Measurements from ENCODE around the gene SLC16A3. TPM values are rescaled to one million over a fixed set of nuclear protein-coding genes. Genes with fewer than 3 reads are reported as not detected.

The SLC16A3 gene
- total RNA-seq, 1 experiment from 2014 or later, result 198 TPM

GRCh38 chr17:82237083-82237745, 8.4 kb downstream of the SLC16A3 start:
- no peak for DNase-seq
- no peak overlapping the region for H3K4me2 ChIP-seq
- H3K4me1 ChIP-seq (replicated peaks; ENCODE audit: insufficient read depth), result peaks cover 39% of the 10 kb centered on the region
- POLR2A ChIA-PET (ENCODE audit: unreplicated experiment), result interaction anchor here (0.5 kb wide), 1 partner anchor 134 kb away, joined by 3 read pairs; no protein-coding TSS in a partner anchor
- H3K79me2 ChIP-seq (ENCODE audit: low read depth), result peaks cover 34% of the 10 kb centered on the region
- H3K27me3 ChIP-seq (ENCODE audit: insufficient read depth, low read depth), result no peaks in the 10 kb centered on the region
- CTCF ChIA-PET, result interaction anchor here (0.7 to 0.8 kb wide), 2 partner anchors 30 to 31 kb away, joined by 3 to 9 read pairs; no protein-coding TSS in a partner anchor
- H3K36me3 ChIP-seq (ENCODE audit: low read depth), result no peaks in the 10 kb centered on the region
- H2AFZ ChIP-seq, result no peak overlapping the region
- H3F3A ChIP-seq (ENCODE audit: insufficient read depth, low read depth), result peaks cover 73% of the 10 kb centered on the region; the same call in 1 of the 2 replicates
- no peaks in the 10 kb centered on the region for H3K9me3 ChIP-seq (ENCODE audit: insufficient read depth, low read depth)
- BruUV-seq (replicated peaks), result no TSS peak
- H3K4me3 ChIP-seq, result no peak overlapping the region
- no peak for TF ChIP-seq EZH2 (IDR thresholded peaks at IDR 0.05; ENCODE audit: low read depth)
- no peak for TF ChIP-seq CTCF (conservative IDR thresholded peaks at IDR 0.05)
- H4K20me1 ChIP-seq (ENCODE audit: insufficient read depth), result peaks cover 81% of the 10 kb centered on the region
- H3K27ac ChIP-seq, result no peak overlapping the region
- no peaks in the 10 kb centered on the region for H3K9me2 ChIP-seq (ENCODE audit: insufficient read depth)
- intact Hi-C loops (cut with micrococcal nuclease; ENCODE audit: unreplicated experiment), result loop anchor here (10.0 kb wide), 1 partner anchor 258 kb away; no protein-coding TSS in a partner anchor

DNA sequence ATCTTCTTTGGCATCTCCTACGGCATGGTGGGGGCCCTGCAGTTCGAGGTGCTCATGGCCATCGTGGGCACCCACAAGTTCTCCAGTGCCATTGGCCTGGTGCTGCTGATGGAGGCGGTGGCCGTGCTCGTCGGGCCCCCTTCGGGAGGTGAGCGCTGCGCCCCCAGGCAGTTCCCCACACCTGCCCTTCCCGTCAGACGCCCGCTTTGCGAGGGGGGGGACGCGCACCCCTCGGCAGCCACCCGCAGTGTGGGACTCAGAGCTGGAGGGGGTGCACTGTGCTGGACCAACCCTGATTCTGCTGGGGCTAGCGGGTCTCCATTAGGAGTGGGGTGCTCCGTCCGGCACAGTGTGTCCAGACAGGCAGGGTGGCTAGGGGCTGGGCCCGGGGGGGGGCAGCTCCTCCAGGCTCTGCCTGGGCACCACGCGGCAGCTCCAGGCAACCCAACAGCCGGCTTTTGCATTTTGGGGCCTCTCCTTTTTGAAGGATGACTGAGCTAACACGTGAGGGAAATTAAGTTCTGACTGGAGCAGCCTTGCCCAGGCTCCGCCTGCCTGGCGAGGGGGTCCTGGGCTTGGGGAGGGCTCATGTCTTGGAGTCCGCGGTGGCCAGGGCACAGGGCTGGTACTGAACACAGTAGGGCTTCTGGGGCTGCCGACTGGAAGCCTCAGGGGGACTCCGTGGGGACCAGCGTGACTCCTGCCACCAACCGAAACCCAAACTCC, 9.1 kb downstream of the SLC16A3 start:
- DNase-seq, result no peak
- Histone ChIP-seq H4K20me1 (ENCODE audit: insufficient read depth) (peaks cover 82% of the 10 kb centered on the region), H3K4me3 (no peak overlapping the region), H3K79me2 (ENCODE audit: low read depth) (peaks cover 28% of the 10 kb centered on the region), H3K9me3 (ENCODE audit: insufficient read depth, low read depth) (no peaks in the 10 kb centered on the region), H3F3A (ENCODE audit: insufficient read depth, low read depth) (peaks cover 80% of the 10 kb centered on the region; the same call in 1 of the 2 replicates), H3K36me3 (ENCODE audit: low read depth) (no peaks in the 10 kb centered on the region), H3K9me2 (ENCODE audit: insufficient read depth) (no peaks in the 10 kb centered on the region), H2AFZ (no peak overlapping the region), H3K4me1 (replicated peaks; ENCODE audit: insufficient read depth) (peaks cover 36% of the 10 kb centered on the region), H3K4me2 (no peak overlapping the region), H3K27ac (no peak overlapping the region), H3K27me3 (ENCODE audit: insufficient read depth, low read depth) (no peaks in the 10 kb centered on the region)
- no TSS peak for BruUV-seq (replicated peaks)
- ChIA-PET POLR2A (ENCODE audit: unreplicated experiment) (no interaction called here), CTCF (interaction anchor here (0.6 kb wide), 1 partner anchor 99 kb away, joined by 3 read pairs; no protein-coding TSS in a partner anchor)
- TF ChIP-seq EZH2 (IDR thresholded peaks at IDR 0.05; ENCODE audit: low read depth), result no peak
- no peak for TF ChIP-seq CTCF (conservative IDR thresholded peaks at IDR 0.05)
- intact Hi-C loops (cut with micrococcal nuclease; ENCODE audit: unreplicated experiment), result loop anchor here (10.0 kb wide), 1 partner anchor 257 kb away; no protein-coding TSS in a partner anchor

- TF ChIP-seq EZH2 (IDR thresholded peaks at IDR 0.05; ENCODE audit: low read depth), result no peak
- TF ChIP-seq CTCF (conservative IDR thresholded peaks at IDR 0.05), result no peak
- H4K20me1 ChIP-seq (ENCODE audit: insufficient read depth), result peaks cover 81% of the 10 kb centered on the region
- no peak overlapping the region for H2AFZ ChIP-seq
- POLR2A ChIA-PET (ENCODE audit: unreplicated experiment), result interaction anchor here (0.5 to 0.7 kb wide), 2 partner anchors 54 to 101 kb away, joined by 3 read pairs; no protein-coding TSS in a partner anchor
- peaks cover 80% of the 10 kb centered on the region; the same call in 1 of the 2 replicates for H3F3A ChIP-seq (ENCODE audit: insufficient read depth, low read depth)
- peaks cover 21% of the 10 kb centered on the region for H3K79me2 ChIP-seq (ENCODE audit: low read depth)
- CTCF ChIA-PET, result interaction anchor here (0.6 kb wide), 1 partner anchor 98 kb away, joined by 3 read pairs; no protein-coding TSS in a partner anchor
- H3K36me3 ChIP-seq (ENCODE audit: low read depth), result no peaks in the 10 kb centered on the region
- intact Hi-C loops (cut with micrococcal nuclease; ENCODE audit: unreplicated experiment), result loop anchor here (10.0 kb wide), 1 partner anchor 256 kb away; no protein-coding TSS in a partner anchor
- BruUV-seq (replicated peaks), result TSS peak; percentile 38
- no peak overlapping the region for H3K4me3 ChIP-seq
- no peak overlapping the region for H3K27ac ChIP-seq
- no peaks in the 10 kb centered on the region for H3K27me3 ChIP-seq (ENCODE audit: insufficient read depth, low read depth)
- no peaks in the 10 kb centered on the region for H3K9me3 ChIP-seq (ENCODE audit: insufficient read depth, low read depth)
- H3K9me2 ChIP-seq (ENCODE audit: insufficient read depth), result no peaks in the 10 kb centered on the region
- peaks cover 28% of the 10 kb centered on the region for H3K4me1 ChIP-seq (replicated peaks; ENCODE audit: insufficient read depth)
- no peak overlapping the region for H3K4me2 ChIP-seq
- DNase-seq, result peak in 1 of 2 experiments; percentile 79
These were observed 9.8 kb downstream of the SLC16A3 start for GRCh38 chr17:82238472-82239201.

Measured in PC-9 (cell line).